AG20443 (cell line): ENCODE measurements around the gene IMPG2.
A peak's percentile ranks its signal among the peaks of the same experiment; 100 is the strongest.
"Not testable (repeated sequence)": the region's sequence is repeated elsewhere in the genome, so short reads cannot be mapped to it uniquely, and the experiment has no call there.

Experiments used
- DNase-seq: peaks from one replicate; pipeline ENCODE4 v3.0.0; 2012; ENCODE audit warnings: low spot score, mixed read lengths

Gene IMPG2

GRCh38 chr3:101320475-101320874 lies at the start of gene IMPG2:
Gene IMPG2, minus strand, starts transcription at chr3:101320575. Its CDS starts 203 bp downstream, at chr3:101320372.
- DNase-seq = no peak

DNA sequence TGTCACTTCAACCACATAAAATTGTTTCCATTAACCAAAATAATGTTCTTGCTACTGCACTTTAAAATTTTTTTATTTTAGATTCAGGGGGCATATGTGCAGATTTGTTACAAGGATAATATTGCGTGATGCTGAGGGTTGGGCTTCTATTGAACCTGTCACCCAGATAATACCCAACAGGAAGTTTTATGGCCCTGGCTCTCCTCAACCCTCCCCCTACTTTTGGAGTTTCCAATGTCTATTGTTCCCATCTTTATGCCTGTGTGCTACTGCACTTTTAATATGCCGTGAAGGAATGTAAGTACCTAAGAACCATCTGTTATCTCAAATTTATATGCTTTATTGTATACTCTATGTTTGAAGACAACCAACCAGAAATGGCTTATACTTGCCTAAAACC lies 42.0 kb upstream of the IMPG2 start:
- DNase-seq = no peak

- peak; percentile 27 for DNase-seq
Measured at GRCh38 chr3:101351829-101352228, 31.5 kb upstream of the IMPG2 start.

DNA sequence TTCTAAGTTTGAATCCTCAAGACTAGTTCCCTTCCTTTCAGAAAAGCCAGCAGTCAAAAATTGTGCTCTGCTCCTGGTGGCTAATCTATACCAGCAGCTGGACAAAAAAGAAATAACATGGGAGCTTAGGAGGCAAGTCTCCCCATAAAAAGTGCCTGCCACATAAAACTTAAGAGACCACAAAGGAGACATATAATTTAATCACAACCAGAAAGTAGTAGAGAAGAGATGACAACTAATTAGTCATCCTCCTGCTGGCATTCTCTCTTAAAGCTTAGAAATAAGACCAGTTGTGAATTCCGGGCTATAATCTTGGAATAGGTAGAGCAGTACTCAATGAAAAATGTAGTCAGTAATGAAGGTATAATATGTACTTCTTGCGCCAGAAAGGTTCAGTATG lies 20.2 kb upstream of the IMPG2 start:
- DNase-seq = no peak

GRCh38 chr3:101333883-101334282 lies 13.5 kb upstream of the IMPG2 start:
- no peak for DNase-seq

DNA sequence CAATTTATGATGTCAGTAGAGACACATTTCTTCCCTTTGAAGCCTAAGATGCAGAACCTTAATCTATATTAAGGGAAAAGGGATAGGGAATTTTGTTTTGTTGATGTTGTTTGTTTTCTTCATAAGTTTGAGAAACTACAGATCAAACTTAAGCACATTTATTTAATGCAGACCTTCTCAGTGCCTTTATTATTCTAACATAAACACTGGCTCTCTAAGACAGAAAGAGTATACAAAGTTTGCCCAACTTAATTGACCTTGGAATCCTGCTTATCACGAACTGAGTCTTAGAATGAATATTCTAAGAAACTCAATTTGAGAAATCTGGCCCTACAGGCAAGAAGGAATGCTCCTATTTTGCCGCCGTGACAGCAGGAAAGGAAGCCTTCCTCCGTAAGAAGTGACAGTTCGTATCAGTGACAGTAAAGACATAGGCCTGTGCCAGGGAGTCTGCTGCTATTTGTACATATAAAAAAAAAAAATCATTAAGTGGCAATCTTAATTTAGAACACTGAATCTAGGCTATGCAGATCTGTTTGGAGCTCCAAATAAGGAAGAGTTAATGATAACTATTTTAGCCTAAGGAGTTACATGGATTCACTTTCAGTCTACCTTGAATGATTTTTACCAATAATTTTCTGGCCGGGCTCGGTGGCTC lies 8.8 kb upstream of the IMPG2 start:
- DNase-seq = no peak

GRCh38 chr3:101325393-101326134 lies 5.2 kb upstream of the IMPG2 start:
- DNase-seq = no peak

DNA sequence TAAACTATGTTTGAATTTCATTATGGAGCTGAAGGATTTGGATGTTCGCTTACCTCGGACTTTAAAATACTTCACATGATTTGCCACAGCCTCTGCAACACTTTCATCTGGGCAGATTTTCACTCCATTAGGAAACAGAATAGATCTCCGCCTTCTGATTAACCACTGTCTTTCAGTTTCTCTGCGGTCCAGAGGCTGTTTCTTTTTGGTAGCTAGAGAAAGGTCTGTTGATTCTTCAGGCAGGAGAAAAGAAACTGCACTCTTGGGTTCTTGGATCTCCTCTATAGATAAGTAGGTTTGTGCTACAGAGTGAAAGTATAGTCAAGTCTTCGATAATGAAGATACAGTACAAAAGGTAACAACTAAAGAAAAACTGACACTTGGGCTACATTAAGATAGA lies 844 bp downstream of the IMPG2 start:
- DNase-seq = no peak

DNA sequence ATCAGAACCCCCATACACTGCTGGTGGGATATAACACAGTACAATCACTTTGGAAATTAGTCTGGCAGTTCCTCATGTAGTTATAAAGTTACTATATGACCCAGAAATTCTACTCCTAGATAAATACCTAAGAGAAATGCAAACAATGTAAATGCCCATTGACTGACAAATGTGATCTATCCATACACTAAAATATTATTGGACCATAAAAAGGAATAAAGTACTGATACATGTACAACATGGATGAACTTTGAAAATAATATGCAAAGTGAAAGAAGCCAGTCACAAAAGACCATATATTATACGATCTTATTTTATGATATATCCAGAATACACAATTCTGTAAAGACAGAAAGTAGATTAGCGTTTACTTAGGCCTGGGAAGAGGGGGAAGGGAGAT lies 7.8 kb downstream of the IMPG2 start:
- no peak for DNase-seq

- no peak for DNase-seq
Measured at GRCh38 chr3:101311676-101312075, 8.7 kb downstream of the IMPG2 start.

DNA sequence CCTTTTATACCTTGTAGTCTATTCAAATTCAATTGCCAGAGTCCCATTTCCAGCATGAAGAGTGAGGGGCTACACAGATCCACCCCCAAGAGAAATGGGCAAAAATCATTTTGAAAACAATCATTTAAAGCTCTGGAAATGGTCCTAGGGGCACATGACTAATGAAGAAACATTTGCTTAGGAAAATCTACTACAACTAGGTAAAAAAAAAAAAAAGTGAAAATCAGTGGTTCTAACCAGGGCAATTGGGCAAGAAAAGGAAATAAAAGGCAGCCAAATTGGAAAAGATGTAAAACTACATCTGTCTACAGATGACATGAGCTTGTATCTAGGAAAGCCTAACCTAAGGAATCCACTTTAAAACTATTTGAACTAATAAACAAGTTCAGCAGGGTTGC lies 9.4 kb downstream of the IMPG2 start:
- DNase-seq = no peak

DNA sequence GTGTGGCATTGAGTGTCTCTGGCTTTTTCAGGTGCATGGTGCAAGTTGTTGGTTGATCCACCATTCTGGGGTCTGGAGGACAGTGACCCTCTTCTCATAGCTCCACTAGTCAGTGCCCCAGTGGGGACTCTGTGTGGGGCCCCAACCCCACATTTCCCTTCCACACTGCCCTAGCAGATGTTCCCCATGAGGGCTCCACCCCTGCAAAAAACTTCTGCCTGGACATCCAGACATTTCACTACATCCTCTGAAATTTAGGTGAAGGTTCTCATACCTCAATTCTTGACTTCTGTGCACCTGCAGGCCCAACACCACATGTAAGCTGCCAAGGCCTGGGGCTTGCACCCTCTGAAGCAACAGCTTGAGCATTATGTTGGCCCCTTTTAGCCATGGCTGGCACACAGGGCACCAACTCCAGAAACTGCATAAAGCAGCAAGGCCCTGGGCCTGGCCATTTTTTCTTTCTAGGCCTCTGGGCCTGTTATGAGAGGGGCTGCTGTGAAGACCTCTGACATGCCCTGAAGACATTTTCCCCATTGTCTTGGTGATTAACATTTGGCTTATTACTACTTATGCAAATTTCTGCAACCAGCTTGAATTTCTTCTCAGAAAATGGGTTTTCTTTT lies 12.1 kb downstream of the IMPG2 start:
- DNase-seq = not testable (repeated sequence)

GRCh38 chr3:101303836-101304235 lies 16.5 kb downstream of the IMPG2 start:
- DNase-seq = no peak

DNA sequence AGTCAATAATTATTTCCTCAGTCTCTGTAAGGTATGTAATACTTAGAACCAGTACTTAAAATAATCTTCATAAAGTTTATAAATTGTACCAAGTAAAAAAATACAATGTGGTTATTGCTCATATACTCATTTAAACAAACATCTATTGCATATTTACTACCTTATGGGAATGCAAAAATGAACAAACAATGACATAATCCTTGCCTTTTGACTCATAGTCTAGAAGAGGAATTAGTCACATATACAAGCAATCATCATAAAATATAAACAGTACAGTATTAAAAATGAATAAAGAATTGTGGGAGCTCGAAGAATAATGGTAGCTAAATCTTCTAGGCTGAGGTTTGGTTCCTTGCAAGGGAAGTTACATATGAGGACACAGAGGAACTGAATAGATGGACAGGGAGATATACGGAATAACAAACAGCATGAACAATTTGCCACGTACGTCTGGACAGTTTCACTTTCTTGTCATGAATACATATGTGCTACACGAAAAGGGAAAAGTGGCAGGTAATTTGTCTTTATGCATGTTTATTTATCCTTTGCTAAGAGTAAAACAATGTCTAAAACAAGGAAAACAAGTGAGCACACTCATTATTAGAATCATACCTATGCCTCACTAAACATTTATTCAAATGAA lies 17.2 kb downstream of the IMPG2 start:
- no peak for DNase-seq

GRCh38 chr3:101300073-101300472 lies 20.3 kb downstream of the IMPG2 start:
- no peak for DNase-seq

GRCh38 chr3:101292027-101292426 lies 28.3 kb downstream of the IMPG2 start:
- peak; percentile 46 for DNase-seq

- no peak for DNase-seq
Measured at GRCh38 chr3:101288294-101288693, 32.1 kb downstream of the IMPG2 start.

DNA sequence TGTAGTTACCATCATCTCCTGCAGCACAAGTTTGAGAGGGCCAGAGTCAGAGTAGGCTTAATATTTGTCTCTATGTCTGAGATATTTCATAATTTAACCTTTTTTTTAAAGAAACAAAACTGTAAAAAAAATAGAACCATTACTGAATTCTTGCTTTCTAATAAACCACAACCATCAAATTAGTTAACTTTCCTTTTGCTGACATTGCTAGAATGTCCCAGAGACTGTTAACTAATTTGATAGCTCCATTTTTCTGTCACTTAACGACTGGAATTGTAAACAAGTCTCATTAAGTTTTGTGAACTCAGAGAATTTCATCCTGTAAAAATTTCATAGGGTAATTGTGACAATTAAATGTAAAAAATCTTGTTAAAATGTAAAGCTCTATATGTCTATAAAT lies 35.6 kb downstream of the IMPG2 start:
- no peak for DNase-seq

DNA sequence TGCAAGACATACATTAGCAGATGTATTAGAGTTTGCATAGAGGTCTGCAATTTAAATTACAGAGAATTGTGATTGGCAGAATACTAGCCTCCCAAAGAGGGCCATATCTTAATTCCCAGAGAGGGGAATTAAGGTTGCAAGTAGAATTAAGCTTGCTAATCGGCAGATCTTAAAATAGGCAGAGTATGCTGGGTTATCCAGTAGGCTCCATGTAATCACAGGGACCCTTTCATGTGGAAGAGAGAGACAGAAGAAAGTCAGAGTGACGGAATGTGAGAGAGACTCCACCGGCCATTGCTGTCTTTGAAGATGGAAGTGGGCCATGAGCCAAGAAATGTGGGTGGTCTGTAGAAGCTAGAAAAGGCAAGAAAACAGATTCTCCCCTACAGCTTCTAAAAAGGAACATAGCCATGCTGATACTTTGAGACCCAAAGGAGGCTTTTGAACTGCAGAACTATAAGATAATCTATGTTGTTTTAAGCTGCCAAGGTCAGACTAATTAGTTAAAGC lies 38.8 kb downstream of the IMPG2 start:
- DNase-seq = no peak

DNA sequence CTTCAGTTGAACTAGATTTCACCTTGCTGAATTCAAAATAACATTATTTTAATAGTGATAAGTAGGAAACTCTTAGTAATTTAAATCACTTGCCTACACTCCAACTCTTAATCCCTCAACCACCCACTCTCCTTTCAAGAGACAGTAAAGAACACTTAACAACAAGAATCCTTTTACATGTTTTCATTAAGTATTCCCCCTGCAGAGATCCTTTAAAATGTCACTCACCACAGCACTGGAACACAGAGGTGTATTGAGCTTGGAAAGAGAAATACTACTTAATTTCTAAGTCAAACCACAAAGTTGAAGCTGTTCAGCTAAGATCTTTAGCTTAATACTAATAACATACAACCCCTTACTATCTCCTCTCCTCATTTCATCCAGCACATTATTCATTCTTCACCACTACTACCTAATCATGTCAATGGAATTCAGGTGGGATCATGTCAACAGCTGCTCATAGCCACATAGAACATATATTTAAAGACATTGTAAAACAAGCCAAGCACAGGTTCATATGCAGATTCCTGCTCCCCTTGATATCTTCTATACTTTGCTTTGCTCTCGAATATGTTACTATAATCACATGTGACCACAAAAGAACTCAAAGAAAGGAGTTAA lies 40.5 kb downstream of the IMPG2 start:
- no peak for DNase-seq

DNA sequence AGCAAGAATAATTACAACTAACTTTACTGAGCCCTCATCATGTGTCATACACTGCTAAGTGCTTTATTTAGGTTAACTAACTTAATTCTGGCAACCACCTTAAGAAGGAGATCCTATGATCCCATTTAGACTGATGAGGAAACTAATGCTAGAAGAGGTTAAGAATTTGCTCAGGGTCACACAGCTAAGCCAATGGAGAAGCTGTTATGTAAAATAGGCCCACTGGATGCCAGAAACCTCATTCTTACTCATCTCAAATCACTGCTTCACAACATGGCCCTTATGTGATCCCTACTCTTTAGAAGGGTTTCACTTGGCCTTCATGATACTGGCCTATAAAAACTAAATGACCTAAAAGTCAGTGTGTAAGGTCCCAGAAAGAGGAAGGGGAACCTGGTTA lies 41.2 kb downstream of the IMPG2 start:
- no peak for DNase-seq

- no peak for DNase-seq
Measured at GRCh38 chr3:101278727-101279126, 41.6 kb downstream of the IMPG2 start.
